ENCODE measurements around the gene CNTNAP5.
A peak's percentile ranks its signal among the peaks of the same experiment; 100 is the strongest.

Gene CNTNAP5

GRCh38 chr2:124921191-124921590 is 896.1 kb downstream of the CNTNAP5 start:
- no peak for DNase-seq

GRCh38 chr2:124923097-124923496 is 898.0 kb downstream of the CNTNAP5 start:
- no peak for DNase-seq

GRCh38 chr2:124933883-124934282 is 908.8 kb downstream of the CNTNAP5 start:
- DNase-seq, result no peak

GRCh38 chr2:124953921-124954320 is 928.8 kb downstream of the CNTNAP5 start:
- DNase-seq, result no peak

DNA sequence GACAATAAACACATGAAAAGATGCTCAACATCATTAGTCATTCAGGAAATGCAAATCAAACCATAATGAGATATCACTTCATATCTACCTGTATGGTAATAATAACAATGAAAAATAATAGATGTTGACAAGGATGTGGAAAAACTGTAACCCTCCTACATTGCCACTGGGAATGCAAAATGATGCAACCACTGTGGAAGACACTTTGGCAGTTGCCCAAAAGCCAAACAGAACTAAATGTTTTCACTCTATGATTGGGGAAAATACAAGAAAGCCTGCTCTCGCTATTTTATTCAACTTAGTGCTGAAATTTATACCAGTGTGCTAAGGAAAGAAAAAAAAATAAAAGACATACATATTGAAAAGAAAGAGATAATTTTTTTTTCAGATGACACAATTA is 934.5 kb downstream of the CNTNAP5 start:
- DNase-seq, result peak; percentile 10

GRCh38 chr2:124961132-124961531 is 936.0 kb downstream of the CNTNAP5 start:
- DNase-seq, result no peak

Measured in fibroblast of upper back skin (primary cell).